Dermis lymphatic vessel endothelial cell (primary cell): ENCODE data around the gene KCNQ1. TPM values are rescaled to one million over a fixed set of nuclear protein-coding genes. Genes with fewer than 3 reads are reported as not detected.

Experiments
- total RNA-seq: library from RNA; depleted of rRNA; stranded (reverse); fragments of >200 nt; gene quantifications from 2 replicates; pipeline ENCODE4 v1.2.1, GENCODE V29; 2014

KCNQ1 gene, protein sequence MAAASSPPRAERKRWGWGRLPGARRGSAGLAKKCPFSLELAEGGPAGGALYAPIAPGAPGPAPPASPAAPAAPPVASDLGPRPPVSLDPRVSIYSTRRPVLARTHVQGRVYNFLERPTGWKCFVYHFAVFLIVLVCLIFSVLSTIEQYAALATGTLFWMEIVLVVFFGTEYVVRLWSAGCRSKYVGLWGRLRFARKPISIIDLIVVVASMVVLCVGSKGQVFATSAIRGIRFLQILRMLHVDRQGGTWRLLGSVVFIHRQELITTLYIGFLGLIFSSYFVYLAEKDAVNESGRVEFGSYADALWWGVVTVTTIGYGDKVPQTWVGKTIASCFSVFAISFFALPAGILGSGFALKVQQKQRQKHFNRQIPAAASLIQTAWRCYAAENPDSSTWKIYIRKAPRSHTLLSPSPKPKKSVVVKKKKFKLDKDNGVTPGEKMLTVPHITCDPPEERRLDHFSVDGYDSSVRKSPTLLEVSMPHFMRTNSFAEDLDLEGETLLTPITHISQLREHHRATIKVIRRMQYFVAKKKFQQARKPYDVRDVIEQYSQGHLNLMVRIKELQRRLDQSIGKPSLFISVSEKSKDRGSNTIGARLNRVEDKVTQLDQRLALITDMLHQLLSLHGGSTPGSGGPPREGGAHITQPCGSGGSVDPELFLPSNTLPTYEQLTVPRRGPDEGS
- 0.34 TPM in 1 of 2 replicates, not detected in the other for total RNA-seq

DNA sequence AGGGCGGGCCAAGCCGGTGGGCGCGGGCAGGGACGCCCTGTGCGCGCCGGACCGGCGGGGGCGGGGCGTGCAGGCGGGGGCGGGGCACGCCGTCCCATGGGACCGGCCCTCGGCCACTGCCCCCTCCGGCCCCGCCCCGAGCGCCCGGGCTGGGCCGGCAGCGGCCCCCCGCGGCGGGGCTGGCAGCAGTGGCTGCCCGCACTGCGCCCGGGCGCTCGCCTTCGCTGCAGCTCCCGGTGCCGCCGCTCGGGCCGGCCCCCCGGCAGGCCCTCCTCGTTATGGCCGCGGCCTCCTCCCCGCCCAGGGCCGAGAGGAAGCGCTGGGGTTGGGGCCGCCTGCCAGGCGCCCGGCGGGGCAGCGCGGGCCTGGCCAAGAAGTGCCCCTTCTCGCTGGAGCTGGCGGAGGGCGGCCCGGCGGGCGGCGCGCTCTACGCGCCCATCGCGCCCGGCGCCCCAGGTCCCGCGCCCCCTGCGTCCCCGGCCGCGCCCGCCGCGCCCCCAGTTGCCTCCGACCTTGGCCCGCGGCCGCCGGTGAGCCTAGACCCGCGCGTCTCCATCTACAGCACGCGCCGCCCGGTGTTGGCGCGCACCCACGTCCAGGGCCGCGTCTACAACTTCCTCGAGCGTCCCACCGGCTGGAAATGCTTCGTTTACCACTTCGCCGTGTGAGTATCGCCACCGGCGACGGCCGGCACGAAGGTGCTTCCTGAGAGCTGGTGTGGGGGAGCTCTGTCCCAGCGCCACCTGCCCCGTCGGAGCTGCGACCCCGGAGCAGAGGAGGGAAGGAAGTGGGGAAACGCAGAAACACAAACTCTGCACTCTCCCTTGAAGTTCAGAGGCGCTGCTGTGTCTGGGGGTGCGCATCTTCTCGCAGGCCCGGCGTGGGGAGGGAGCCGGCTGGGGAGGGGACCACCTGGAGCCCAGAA, at the start of gene KCNQ1:
Gene KCNQ1, plus strand, starts transcription at position 188 of the 925 bp plus-strand sequence. Its CDS starts 91 bp downstream, at position 279.

DNA sequence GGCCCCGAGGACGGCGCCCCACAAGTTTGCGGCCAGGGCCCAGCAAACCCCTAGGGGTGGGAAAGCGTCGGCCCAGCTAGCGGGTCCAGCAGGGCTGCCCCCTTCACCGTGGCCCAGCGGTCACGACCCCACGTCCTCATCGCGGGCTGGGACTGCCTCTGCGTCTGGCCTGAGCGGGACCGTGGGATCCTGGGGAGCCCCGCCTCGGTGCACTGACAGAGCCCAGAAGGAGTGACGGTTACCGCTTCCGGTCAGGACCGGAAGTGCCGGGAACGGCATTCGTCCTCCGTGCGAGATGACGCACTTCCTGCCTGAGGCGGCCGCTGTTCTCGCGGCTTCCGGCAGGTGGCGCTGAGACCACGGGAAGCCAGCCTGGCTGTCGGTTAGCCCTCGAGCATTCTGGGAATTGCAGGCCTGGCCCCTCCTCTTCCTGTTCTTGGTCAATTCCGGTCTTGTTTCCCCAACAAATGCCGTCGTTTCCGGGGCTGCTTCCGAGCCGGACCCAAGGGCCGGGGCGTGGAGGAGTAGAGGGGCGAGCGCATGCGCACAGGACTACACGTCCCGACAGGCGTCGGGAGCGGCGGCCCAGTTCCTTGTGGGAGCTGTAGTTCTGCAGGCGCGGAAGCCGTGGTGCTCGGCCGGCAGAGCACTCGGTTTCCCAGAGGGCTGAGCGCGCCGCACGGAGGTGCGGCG, 44.6 kb upstream of the KCNQ1 start, which contains the start of gene TSSC4:
Gene TSSC4, plus strand, starts transcription at position 682 of the 693 bp plus-strand sequence. CDS start 1,884 bp downstream, outside the sequence.

DNA sequence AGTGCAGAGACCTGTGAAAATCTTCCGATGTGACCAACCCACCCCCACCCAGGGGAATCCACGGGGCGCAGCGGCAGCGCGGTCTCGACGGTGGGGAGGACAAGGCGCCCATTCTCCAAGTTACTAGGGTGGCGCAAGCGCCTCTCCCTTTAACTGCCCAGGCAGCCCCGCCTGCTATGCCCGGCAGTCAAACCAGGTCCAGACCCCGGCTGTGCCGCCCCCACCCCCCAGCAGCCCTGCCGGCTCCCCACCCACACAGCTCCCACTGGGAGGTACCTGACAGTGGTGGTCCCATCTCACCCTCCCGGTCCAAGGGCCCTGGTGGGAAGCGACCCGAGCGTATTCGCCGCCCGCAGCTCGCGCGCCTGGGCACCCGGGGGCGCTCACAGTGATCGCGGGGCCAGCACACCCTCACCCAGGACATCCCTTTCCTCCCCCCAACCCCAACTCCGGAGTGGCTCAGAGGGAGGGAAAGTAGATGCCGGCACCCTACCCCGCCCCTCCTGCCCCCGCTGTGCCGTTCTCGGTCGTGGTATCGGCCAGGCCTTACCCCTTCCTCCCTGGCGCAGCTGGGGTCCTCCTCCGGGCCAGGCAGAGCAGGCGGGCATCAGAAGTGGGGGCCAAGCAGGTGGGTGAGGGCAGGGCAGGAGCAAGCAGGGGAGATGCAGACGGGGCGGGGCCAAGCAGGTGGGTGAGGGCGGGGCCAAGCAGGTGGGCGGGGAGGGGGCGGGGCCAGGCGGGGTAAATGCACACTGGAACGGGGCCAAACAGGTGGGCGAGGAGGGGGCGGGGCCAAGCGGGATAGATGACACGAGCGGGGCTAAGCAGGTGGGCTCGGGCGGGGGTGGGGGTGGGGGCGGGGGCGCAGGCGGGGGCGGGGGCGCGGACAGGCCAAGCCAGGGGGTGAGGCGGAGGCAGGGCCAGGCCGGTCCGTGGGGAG, 657 bp upstream of the KCNQ1 start, which contains the start of gene TRPM5:
Gene TRPM5, minus strand, starts transcription at position 634 of the 940 bp plus-strand sequence. CDS start 21,478 bp downstream, outside the sequence.

DNA sequence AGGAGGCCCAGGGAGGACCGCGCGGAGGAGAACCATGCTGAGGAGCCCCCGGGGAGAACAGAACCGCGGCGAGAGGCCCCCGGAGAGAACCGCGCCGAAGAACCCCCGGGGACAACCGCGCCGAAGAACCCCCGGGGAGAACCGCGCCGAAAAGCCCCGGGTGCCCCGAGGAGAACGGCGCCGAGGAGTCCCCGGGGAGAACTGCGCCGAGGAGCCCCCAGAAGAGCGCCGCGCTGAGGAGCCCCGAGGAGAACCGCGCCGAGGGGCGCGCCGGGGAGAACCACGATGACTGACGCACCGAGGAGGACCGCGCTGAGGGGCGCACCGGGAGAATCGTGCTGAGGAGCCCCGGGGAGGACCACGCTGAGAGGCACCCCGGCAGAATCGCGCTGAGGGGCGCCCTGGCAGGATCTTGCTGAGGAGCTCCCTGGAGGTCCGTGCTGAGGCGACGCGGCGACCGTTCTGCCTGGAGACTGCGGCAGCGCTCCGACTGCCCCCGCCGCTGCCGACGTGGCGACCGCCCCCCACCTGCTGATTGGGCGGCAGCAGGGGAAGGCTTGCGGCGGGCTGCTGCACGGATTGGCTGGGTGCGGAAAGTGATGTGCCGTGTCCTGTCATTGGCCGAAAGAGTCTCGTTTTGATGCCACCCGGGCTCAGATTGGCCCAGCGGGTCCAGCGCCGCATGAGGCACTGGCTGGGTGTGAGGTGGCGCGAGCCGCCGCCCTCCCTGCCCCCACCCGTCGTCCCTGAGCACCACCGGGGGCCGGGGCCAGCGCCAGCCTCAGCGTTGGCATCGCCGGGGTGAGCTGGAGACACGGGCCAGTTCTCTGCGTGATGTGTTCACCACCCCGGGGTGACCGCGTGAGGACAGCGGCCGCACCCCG, 255.0 kb downstream of the KCNQ1 start, which contains the start of gene KCNQ1OT1:
Gene KCNQ1OT1, minus strand, starts transcription at position 464 of the 884 bp plus-strand sequence.

DNA sequence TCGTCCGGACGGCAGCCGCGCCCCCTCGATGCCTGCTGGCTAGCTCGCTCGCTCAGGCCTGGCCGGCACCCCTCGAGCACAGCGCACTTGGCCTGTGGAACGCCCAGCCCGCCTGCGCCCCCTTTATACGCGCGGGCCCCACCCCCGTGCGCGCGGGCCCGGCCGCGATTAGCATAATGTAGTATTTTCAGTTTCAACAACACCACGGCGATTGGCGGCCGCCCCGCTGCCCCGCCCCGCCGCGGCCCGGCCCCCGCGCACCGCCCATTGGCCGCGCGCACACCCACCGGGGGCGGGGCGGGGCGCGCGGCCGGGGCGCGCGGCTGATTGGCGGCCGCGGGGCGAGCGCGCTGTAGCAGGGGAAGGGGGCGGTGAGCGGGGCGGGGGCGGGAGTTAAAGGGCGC, 440.9 kb downstream of the KCNQ1 start, which contains the start of gene CDKN1C:
Gene CDKN1C, minus strand, starts transcription at position 98 of the 404 bp plus-strand sequence. CDS start 319 bp downstream, outside the sequence.

Other genes starting within 250 kb of the KCNQ1 start
- gene ASCL2, start 174.4 kb upstream of the KCNQ1 start, total RNA-seq, result not detected in 2 replicates
- gene C11orf21, start 143.1 kb upstream of the KCNQ1 start, total RNA-seq, result not detected in 2 replicates
- not detected in 2 replicates for gene TSPAN32, start 143.0 kb upstream of the KCNQ1 start, total RNA-seq
- gene CD81, start 67.7 kb upstream of the KCNQ1 start, total RNA-seq, result 190 and 216 TPM in 2 replicates
- 42.1 and 45.6 TPM in 2 replicates for gene TSSC4, start 44.3 kb upstream of the KCNQ1 start, total RNA-seq
- not detected in 2 replicates for gene TRPM5, start 494 bp upstream of the KCNQ1 start, total RNA-seq